HepG2 (cell line): ENCODE measurements around the gene SESN1.

ENCODE experiments used
- ASH2L ChIP-seq: fragments of 300-600, 200-600 bp; sonication (generic); IDR thresholded peaks from 2 replicates; pipeline ENCODE4 v1.7.0; 2017; ENCODE audit warnings: low read depth, mild to moderate bottlenecking, moderate library complexity, mixed read lengths, low read length; ENCODE audit not compliant: insufficient read length
- CREB3 ChIP-seq: sonication (generic); formaldehyde crosslinking; IDR thresholded peaks from 2 replicates; pipeline ENCODE4 v1.5.0; 2020; ENCODE audit warnings: missing genetic modification reagents
- NBN ChIP-seq: fragments of 450-650 bp; conservative IDR thresholded peaks from 2 replicates; pipeline ENCODE4 v1.6.1; 2017
- NR2F2 ChIP-seq: IDR thresholded peaks from 2 replicates; pipeline ENCODE4 v1.6.1; 2012; ENCODE audit warnings: low read depth, inconsistent platforms, borderline replicate concordance
- POLR2AphosphoS2 ChIP-seq: IDR thresholded peaks from 2 replicates; pipeline ENCODE4 v1.6.1; 2011; ENCODE audit warnings: low read depth, low read length, improper control_type of control experiment
- TCF7 ChIP-seq: sonication (generic); IDR thresholded peaks from 2 replicates; pipeline ENCODE4 v1.6.1; 2016; ENCODE audit warnings: antibody characterized with exemption, low read depth
- ZBTB42 ChIP-seq: sonication (generic); formaldehyde crosslinking; IDR thresholded peaks from 2 replicates; pipeline ENCODE4 v1.5.0; 2020; ENCODE audit warnings: mild to moderate bottlenecking, missing genetic modification reagents
- ZNF766 ChIP-seq: sonication (generic); formaldehyde crosslinking; IDR thresholded peaks from 2 replicates; pipeline ENCODE4 v1.5.0; 2020; ENCODE audit warnings: missing genetic modification reagents, borderline replicate concordance

- TF ChIP-seq NR2F2 (no peak), TCF7 (no peak), ASH2L (no peak), ZBTB42 (no peak), ZNF766 (no peak), CREB3 (no peak), POLR2AphosphoS2 (no peak), NBN (no peak)
Observed at GRCh38 chr6:109082188-109082577, 12.5 kb downstream of the SESN1 start.
